ENCODE measurements around the gene SYTL5.

DNA sequence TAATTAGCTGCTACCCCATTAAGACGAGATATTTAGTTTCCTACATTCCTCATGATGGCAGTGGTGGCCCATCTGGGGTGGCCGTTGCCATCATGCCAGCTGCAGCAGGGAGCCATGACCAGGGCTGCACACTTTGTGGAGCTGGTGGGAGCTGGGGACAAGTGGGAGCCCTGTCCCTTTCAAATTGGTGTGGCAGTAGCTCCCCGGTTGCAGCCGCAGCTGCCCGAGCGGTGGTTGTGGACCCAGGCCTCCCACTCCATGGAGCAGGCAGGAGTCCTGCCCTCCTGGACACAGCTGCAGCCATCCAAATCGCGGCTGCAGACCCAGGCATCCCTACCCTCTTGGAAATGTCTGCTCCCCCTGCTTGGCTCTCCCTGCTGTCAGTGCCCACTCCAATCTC lies 9.3 kb upstream of the SYTL5 start:
- TF ChIP-seq TAF1 (conservative IDR thresholded peaks at IDR 0.05): no peak
- no peak for TF ChIP-seq GABPA (IDR thresholded peaks at IDR 0.05 in 1 of 2, conservative IDR thresholded peaks at IDR 0.05 in 1 of 2)
- TF ChIP-seq YY1 (IDR thresholded peaks at IDR 0.05): no peak

Data from liver (tissue), 2 donors.